IPS DF 19.7 (cell line): ENCODE data around the gene OAS3.
"Not testable (repeated sequence)": the region's sequence is repeated elsewhere in the genome, so short reads cannot be mapped to it uniquely, and the experiment has no call there.

Source experiments
- DNase-seq: peaks from one replicate; pipeline ENCODE4 v3.0.0-alpha.2; 2013; ENCODE audit warnings: low read depth, low spot score

OAS3 gene

GRCh38 chr12:112980491-112981158 lies 42.4 kb downstream of the OAS3 start:
- DNase-seq: no peak

- no peak for DNase-seq
Observed at GRCh38 chr12:112985642-112986290, 47.5 kb downstream of the OAS3 start.

- no peak for DNase-seq
Observed at GRCh38 chr12:112986291-112986800, 48.1 kb downstream of the OAS3 start.

GRCh38 chr12:112987561-112987960 lies 49.3 kb downstream of the OAS3 start:
- no peak for DNase-seq

- DNase-seq: no peak
Observed at GRCh38 chr12:112988224-112988623, 50.0 kb downstream of the OAS3 start.

GRCh38 chr12:112988823-112989385 lies 50.6 kb downstream of the OAS3 start:
- DNase-seq: not testable (repeated sequence)

- DNase-seq: no peak
Observed at GRCh38 chr12:112989806-112990205, 51.5 kb downstream of the OAS3 start.

- peak; percentile 42 for DNase-seq
Observed at GRCh38 chr12:112992541-112993398, 54.5 kb downstream of the OAS3 start.

- DNase-seq: no peak
Observed at GRCh38 chr12:112995008-112995407, 56.7 kb downstream of the OAS3 start.

- no peak for DNase-seq
Observed at GRCh38 chr12:112996501-112996900, 58.2 kb downstream of the OAS3 start.

GRCh38 chr12:112997506-112997905 lies 59.2 kb downstream of the OAS3 start:
- DNase-seq: no peak

- no peak for DNase-seq
Observed at GRCh38 chr12:112998987-112999767, 60.9 kb downstream of the OAS3 start.

- DNase-seq: no peak
Observed at GRCh38 chr12:113000433-113000832, 62.2 kb downstream of the OAS3 start.

- DNase-seq: no peak
Observed at GRCh38 chr12:113002155-113002554, 63.9 kb downstream of the OAS3 start.

- no peak for DNase-seq
Observed at GRCh38 chr12:113002676-113003075, 64.4 kb downstream of the OAS3 start.

GRCh38 chr12:113003636-113004035 lies 65.4 kb downstream of the OAS3 start:
- DNase-seq: no peak

- DNase-seq: no peak
Observed at GRCh38 chr12:113005762-113006161, 67.5 kb downstream of the OAS3 start.

- DNase-seq: no peak
Observed at GRCh38 chr12:113006206-113006605, 67.9 kb downstream of the OAS3 start.

GRCh38 chr12:113006641-113007040 lies 68.4 kb downstream of the OAS3 start:
- DNase-seq: no peak

- no peak for DNase-seq
Observed at GRCh38 chr12:113007166-113007565, 68.9 kb downstream of the OAS3 start.

- no peak for DNase-seq
Observed at GRCh38 chr12:113010701-113011100, 72.4 kb downstream of the OAS3 start.
